ENCODE measurements around the gene MAPK7. TPM values are rescaled to one million over a fixed set of nuclear protein-coding genes. Genes with fewer than 3 reads are reported as not detected.

MAPK7 gene
- total and polyA plus RNA-seq, 2 of the 4 experiments (the other 2 are of a cell fraction) = 9.7 to 25.4 TPM

DNA sequence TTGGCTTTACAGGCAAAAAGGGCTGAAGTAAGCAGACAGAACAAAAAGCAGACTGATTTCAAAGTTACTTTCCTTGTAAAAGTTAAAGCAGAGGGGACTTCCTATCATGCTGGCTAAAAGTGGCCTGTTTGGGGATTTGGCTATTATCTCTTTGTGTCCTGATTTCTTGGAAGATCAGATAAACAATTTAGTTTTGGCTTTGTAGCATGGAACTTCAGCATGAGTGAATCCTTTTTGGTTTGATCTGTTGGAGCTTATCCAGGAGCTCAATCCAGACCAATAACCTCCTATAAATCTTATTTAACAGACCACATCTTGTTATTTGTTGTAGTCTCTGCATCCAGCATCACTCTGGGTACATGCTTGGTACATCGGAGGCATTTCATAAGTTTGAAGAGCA lies 23.9 kb downstream of the MAPK7 start:
- no peak overlapping the region for H3K27ac ChIP-seq (ENCODE audit: insufficient read depth, low read length)
- H3K9me3 ChIP-seq (ENCODE audit: control insufficient read depth, insufficient read depth, low read length) = no peaks in the 10 kb centered on the region
- H2AK5ac ChIP-seq (ENCODE audit: low read depth, low read length) = no peak overlapping the region
- H3K9me1 ChIP-seq (ENCODE audit: insufficient read depth, low read length) = peaks cover 7% of the 10 kb centered on the region; the same call in 1 of the 2 replicates
- no peak overlapping the region for H3K4ac ChIP-seq (ENCODE audit: low read depth, low read length)
- H2AFZ ChIP-seq (replicated peaks; ENCODE audit: low read length, poor library complexity) = no peak overlapping the region
- no peaks in the 10 kb centered on the region for H3K27me3 ChIP-seq (ENCODE audit: control insufficient read depth, insufficient read depth, low read length)
- no peak overlapping the region; the same call in 1 of the 2 replicates for H3K4me2 ChIP-seq (ENCODE audit: low read depth, low read length)
- H4K5ac ChIP-seq (ENCODE audit: low read depth, low read length) = no peak overlapping the region
- dilution Hi-C loops (cut with HindIII; ENCODE audit: low sequenced_read_pairs, unreplicated experiment) (no loop called here), intact Hi-C loops (cut with micrococcal nuclease) (no loop called here), in situ Hi-C loops (cut with MboI; ENCODE audit: low sequenced_read_pairs) (no loop called here)
- H4K91ac ChIP-seq (ENCODE audit: insufficient read depth, low read depth, low read length) = no peak overlapping the region
- ATAC-seq (ENCODE audit: low read depth) (no peak), DNase-seq (no peak)
- no TSS peak for BruUV-seq (replicated peaks)
- CTCF ChIA-PET = no interaction called here
- no peaks in the 10 kb centered on the region for H4K20me1 ChIP-seq (ENCODE audit: insufficient read depth, low read length)
- peaks cover 10% of the 10 kb centered on the region for H3K4me1 ChIP-seq (ENCODE audit: control insufficient read depth, insufficient read depth, low read length)
- H3K4me3 ChIP-seq (ENCODE audit: insufficient read depth, low read depth, low read length) = no peak overlapping the region
- no peak for TF ChIP-seq RFX5 (IDR thresholded peaks at IDR 0.05; ENCODE audit: low read depth, low read length)
- TF ChIP-seq, protein P1, sequence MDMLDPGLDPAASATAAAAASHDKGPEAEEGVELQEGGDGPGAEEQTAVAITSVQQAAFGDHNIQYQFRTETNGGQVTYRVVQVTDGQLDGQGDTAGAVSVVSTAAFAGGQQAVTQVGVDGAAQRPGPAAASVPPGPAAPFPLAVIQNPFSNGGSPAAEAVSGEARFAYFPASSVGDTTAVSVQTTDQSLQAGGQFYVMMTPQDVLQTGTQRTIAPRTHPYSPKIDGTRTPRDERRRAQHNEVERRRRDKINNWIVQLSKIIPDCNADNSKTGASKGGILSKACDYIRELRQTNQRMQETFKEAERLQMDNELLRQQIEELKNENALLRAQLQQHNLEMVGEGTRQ (IDR thresholded peaks at IDR 0.05; ENCODE audit: low read depth, low read length) = no peak
- TF ChIP-seq RCOR1 (IDR thresholded peaks at IDR 0.05; ENCODE audit: insufficient replicate concordance, low read length) = no peak
- TF ChIP-seq FOS (IDR thresholded peaks at IDR 0.05; ENCODE audit: low read depth, low read length) = no peak
- TF ChIP-seq MAZ (IDR thresholded peaks at IDR 0.05; ENCODE audit: borderline replicate concordance, low read depth, low read length) = no peak
- no peak for TF ChIP-seq CEBPB (IDR thresholded peaks at IDR 0.05; ENCODE audit: low read depth, low read length)
- no peak for TF ChIP-seq MAFK (IDR thresholded peaks at IDR 0.05; ENCODE audit: low read depth, low read length)
- no peak overlapping the region for H3K14ac ChIP-seq (replicated peaks; ENCODE audit: low read depth, low read length)
- H3K36me3 ChIP-seq (ENCODE audit: control insufficient read depth, insufficient read depth, low read length) = no peaks in the 10 kb centered on the region
- no peaks in the 10 kb centered on the region for H3K79me1 ChIP-seq (ENCODE audit: low read depth in 1 of 2, low read length in 2 of 2)
- H2AK9ac ChIP-seq (replicated peaks; ENCODE audit: low read depth, low read length, poor library complexity) = no peak overlapping the region
- no peak overlapping the region for H3K9ac ChIP-seq (ENCODE audit: low read depth, low read length)
- no peak overlapping the region for H3K18ac ChIP-seq (ENCODE audit: low read depth, low read length)
- no peak overlapping the region for H2BK15ac ChIP-seq (ENCODE audit: low read depth, low read length)
- WGBS, 2 experiments (ENCODE audit: extremely low coverage in 2 of 2, insufficient read length in 1 of 2) = 0% methylated on average over 1 of the region's 1 CpG; no CpG with 5 or more reads in 1 of the 2 experiments
- H3K56ac ChIP-seq (ENCODE audit: extremely low read depth, insufficient read depth, low read length) = no peak overlapping the region
- H2BK120ac ChIP-seq (ENCODE audit: low read depth, low read length) = no peak overlapping the region
- H4K8ac ChIP-seq (ENCODE audit: low read depth in 2 of 2, low read length in 2 of 2) = no peak overlapping the region
- no peak overlapping the region for H2BK20ac ChIP-seq (ENCODE audit: low read depth, low read length)
- H3K23ac ChIP-seq (ENCODE audit: low read depth, low read length) = no peak overlapping the region
- POLR2A ChIA-PET (ENCODE audit: unreplicated experiment) = no interaction called here
- no peak overlapping the region for H2BK5ac ChIP-seq (ENCODE audit: low read depth, low read length, poor library complexity, severe bottlenecking)

Data from IMR-90 (cell line).